ENCODE results near the gene CS. TPM values are rescaled to one million over a fixed set of nuclear protein-coding genes. Genes with fewer than 3 reads are reported as not detected.

CS gene
- total and polyA plus RNA-seq, 4 donors = 43.1 to 204 (median 94.3) TPM

- H3K27me3 ChIP-seq (ENCODE audit: control insufficient read depth in 3 of 3, insufficient read depth in 3 of 3, low read length in 2 of 3) = no peaks in the 10 kb centered on the region
- DNase-seq (no peak), ATAC-seq (ENCODE audit: insufficient read depth, low FRiP score) (peak; percentile 8)
- peak overlapping the region; percentile 95 to 97 for H3K27ac ChIP-seq (ENCODE audit: low read depth in 1 of 2, low read length in 1 of 2)
- 0 to 1% methylated on average over 10 of the region's 10 CpGs for WGBS, 2 donors
- H3K4me1 ChIP-seq (ENCODE audit: control insufficient read depth in 5 of 5, insufficient read depth in 5 of 5, low read length in 5 of 5) = peaks cover 0 to 22% (median 13%) of the 10 kb centered on the region in 5 donors
- no peak for TF ChIP-seq CTCF (IDR thresholded peaks at IDR 0.05; ENCODE audit: control extremely low read depth, extremely low read depth)
- H3K36me3 ChIP-seq (ENCODE audit: control insufficient read depth in 4 of 4, insufficient read depth in 4 of 4, low read length in 4 of 4) = peaks cover 0 to 14% (median 3%) of the 10 kb centered on the region in 4 donors
- peak overlapping the region in 1 of 2 donors; percentile 73 for H3K9ac ChIP-seq (ENCODE audit: insufficient read depth in 1 of 2, low read length in 2 of 2)
- H3K9me3 ChIP-seq (ENCODE audit: control insufficient read depth in 4 of 4, insufficient read depth in 3 of 4, low read length in 3 of 4) = no peaks in the 10 kb centered on the region
- H3K4me3 ChIP-seq = peak overlapping the region; percentile 91
Observed at GRCh38 chr12:56299308-56299852, 750 bp downstream of the CS start.

GRCh38 chr12:56298828-56299227 lies 1.3 kb downstream of the CS start:
- Histone ChIP-seq H3K9ac (ENCODE audit: insufficient read depth in 1 of 2, low read length in 2 of 2) (no peak overlapping the region), H3K4me1 (ENCODE audit: control insufficient read depth in 5 of 5, insufficient read depth in 5 of 5, low read length in 5 of 5) (peaks cover 0 to 22% (median 13%) of the 10 kb centered on the region in 5 donors), H3K27me3 (ENCODE audit: control insufficient read depth in 3 of 3, insufficient read depth in 3 of 3, low read length in 2 of 3) (no peaks in the 10 kb centered on the region), H3K9me3 (ENCODE audit: control insufficient read depth in 4 of 4, insufficient read depth in 3 of 4, low read length in 3 of 4) (no peaks in the 10 kb centered on the region), H3K4me3 (peak overlapping the region; percentile 91), H3K36me3 (ENCODE audit: control insufficient read depth in 4 of 4, insufficient read depth in 4 of 4, low read length in 4 of 4) (peaks cover 0 to 13% (median 4%) of the 10 kb centered on the region in 4 donors), H3K27ac (ENCODE audit: low read depth in 1 of 2, low read length in 1 of 2) (peak overlapping the region in 1 of 2 donors; percentile 95)
- TF ChIP-seq CTCF (IDR thresholded peaks at IDR 0.05; ENCODE audit: control extremely low read depth, extremely low read depth) = no peak
- ATAC-seq (ENCODE audit: insufficient read depth, low FRiP score) (no peak), DNase-seq (no peak)
- WGBS, 2 donors = 63 to 74% methylated on average over 5 of the region's 5 CpGs

- H3K4me1 ChIP-seq (ENCODE audit: control insufficient read depth in 5 of 5, insufficient read depth in 5 of 5, low read length in 5 of 5) = peaks cover 0 to 26% (median 13%) of the 10 kb centered on the region in 5 donors
- H3K9ac ChIP-seq (ENCODE audit: insufficient read depth in 1 of 2, low read length in 2 of 2) = no peak overlapping the region
- no peak for TF ChIP-seq CTCF (IDR thresholded peaks at IDR 0.05; ENCODE audit: control extremely low read depth, extremely low read depth)
- no peaks in the 10 kb centered on the region for H3K27me3 ChIP-seq (ENCODE audit: control insufficient read depth in 3 of 3, insufficient read depth in 3 of 3, low read length in 2 of 3)
- ATAC-seq (ENCODE audit: insufficient read depth, low FRiP score) = no peak
- H3K4me3 ChIP-seq = no peak overlapping the region
- no peak for DNase-seq
- no peaks in the 10 kb centered on the region for H3K9me3 ChIP-seq (ENCODE audit: control insufficient read depth in 4 of 4, insufficient read depth in 3 of 4, low read length in 3 of 4)
- no peak overlapping the region for H3K27ac ChIP-seq (ENCODE audit: low read depth in 1 of 2, low read length in 1 of 2)
- H3K36me3 ChIP-seq (ENCODE audit: control insufficient read depth in 4 of 4, insufficient read depth in 4 of 4, low read length in 4 of 4) = peaks cover 0 to 10% (median 4%) of the 10 kb centered on the region in 4 donors
- 82 to 91% methylated on average over 8 of the region's 8 CpGs for whole genome bisulfite sequencing, 2 donors
Observed at GRCh38 chr12:56297400-56297799, 2.7 kb downstream of the CS start.

GRCh38 chr12:56296295-56296694 lies 3.8 kb downstream of the CS start:
- 47 to 67% methylated on average over 5 of the region's 5 CpGs for WGBS, 2 donors
- H3K4me3 ChIP-seq = no peak overlapping the region
- peaks cover 4 to 14% (median 6%) of the 10 kb centered on the region in 4 donors for H3K36me3 ChIP-seq (ENCODE audit: control insufficient read depth in 4 of 4, insufficient read depth in 4 of 4, low read length in 4 of 4)
- no peak overlapping the region for H3K9ac ChIP-seq (ENCODE audit: insufficient read depth in 1 of 2, low read length in 2 of 2)
- peaks cover 0 to 28% (median 15%) of the 10 kb centered on the region in 5 donors for H3K4me1 ChIP-seq (ENCODE audit: control insufficient read depth in 5 of 5, insufficient read depth in 5 of 5, low read length in 5 of 5)
- H3K9me3 ChIP-seq (ENCODE audit: control insufficient read depth in 4 of 4, insufficient read depth in 3 of 4, low read length in 3 of 4) = no peaks in the 10 kb centered on the region
- DNase-seq (no peak), ATAC-seq (ENCODE audit: insufficient read depth, low FRiP score) (no peak)
- H3K27ac ChIP-seq (ENCODE audit: low read depth in 1 of 2, low read length in 1 of 2) = no peak overlapping the region
- no peak for TF ChIP-seq CTCF (IDR thresholded peaks at IDR 0.05; ENCODE audit: control extremely low read depth, extremely low read depth)
- no peaks in the 10 kb centered on the region for H3K27me3 ChIP-seq (ENCODE audit: control insufficient read depth in 3 of 3, insufficient read depth in 3 of 3, low read length in 2 of 3)

All from lung (tissue), 12 donors.